Stimulated activated naive CD8-positive, alpha-beta T cell treated with anti-CD3 and anti-CD28 coated beads, Interleukin-15, Interleukin-2, amounts not matched to agents 100 ng/mL and 50 ng/mL, for 24 hours (primary cell): ENCODE measurements around the gene IGFL4.
"Not testable (repeated sequence)": the region's sequence is repeated elsewhere in the genome, so short reads cannot be mapped to it uniquely, and the experiment has no call there.

ENCODE experiments used
- H3K27ac Mint-ChIP-seq: one replicate; pipeline ENCODE4 v1.8.0; 2021; ENCODE audit warnings: mild to moderate bottlenecking, mixed read lengths
- H3K27me3 Mint-ChIP-seq: one replicate; pipeline ENCODE4 v1.8.0; 2021; ENCODE audit warnings: mixed read lengths
- H3K36me3 Mint-ChIP-seq: one replicate; pipeline ENCODE4 v1.8.0; 2021; ENCODE audit warnings: low read depth, mixed read lengths
- H3K4me1 Mint-ChIP-seq: one replicate; pipeline ENCODE4 v1.8.0; 2021; ENCODE audit warnings: low read depth, mixed read lengths
- H3K4me3 Mint-ChIP-seq: one replicate; pipeline ENCODE4 v1.8.0; 2021; ENCODE audit warnings: mild to moderate bottlenecking, mixed read lengths
- H3K9me3 Mint-ChIP-seq: one replicate; pipeline ENCODE4 v1.8.0; 2021; ENCODE audit warnings: mixed read lengths

The IGFL4 gene

DNA sequence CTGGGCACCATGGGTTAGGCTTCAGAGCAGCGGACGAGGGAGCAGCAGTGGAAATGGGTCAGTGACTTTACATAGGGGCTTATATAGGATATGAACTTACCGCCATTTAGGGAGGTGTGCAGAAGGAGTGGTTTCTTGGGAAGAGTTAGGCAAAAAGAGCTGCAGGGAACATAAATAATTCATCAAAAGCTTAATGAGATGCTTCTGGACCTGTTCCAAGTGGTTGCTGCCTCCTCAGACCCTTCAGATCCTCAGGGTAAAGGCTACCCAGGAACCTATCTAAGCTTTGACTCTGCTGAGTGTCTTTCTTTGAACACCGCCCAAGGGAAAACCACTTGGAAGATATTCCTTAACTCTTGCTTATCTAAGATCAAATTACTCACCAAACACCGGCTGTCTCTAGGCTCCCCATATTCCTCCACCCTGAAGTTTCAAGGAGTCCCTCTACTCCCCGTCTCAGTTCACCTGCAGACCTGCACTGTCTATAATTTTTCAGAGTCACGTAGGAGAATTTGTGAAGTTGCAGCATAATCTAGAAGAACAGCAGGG lies at the start of gene IGFL4:
Gene IGFL4 (minus strand): TSS at position 51 of the 549 bp plus-strand sequence. CDS start 40 bp downstream, at position 11.
- Mint-ChIP-seq H3K36me3 (no peaks in the 10 kb centered on the region), H3K9me3 (no peaks in the 10 kb centered on the region), H3K4me1 (no peaks in the 10 kb centered on the region), H3K27ac (no peak within 1 kb of the TSS), H3K27me3 (peaks cover 47% of the 10 kb centered on the region), H3K4me3 (no peak within 1 kb of the TSS)

DNA sequence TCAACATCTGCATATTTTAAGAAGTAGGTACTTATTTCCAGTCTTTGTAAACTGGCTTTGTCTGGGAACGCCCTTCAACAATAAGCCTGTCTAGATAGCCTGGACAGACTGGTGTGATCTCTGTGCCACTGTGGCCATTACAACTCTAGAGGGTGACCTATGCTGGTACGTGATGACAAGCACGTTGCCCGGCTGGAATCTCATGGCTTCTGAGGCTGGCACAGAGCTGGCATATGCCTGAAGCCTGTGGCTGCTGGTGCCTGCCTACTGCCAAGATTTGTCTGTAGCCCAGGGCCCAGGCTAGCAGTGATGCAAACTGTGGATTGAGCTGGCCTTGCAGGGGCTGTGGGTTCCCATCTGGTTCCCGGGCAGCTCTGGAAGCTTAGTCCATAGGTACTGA lies 49.6 kb upstream of the IGFL4 start:
- H3K9me3 Mint-ChIP-seq, result peaks cover 29% of the 10 kb centered on the region
- no peaks in the 10 kb centered on the region for H3K4me1 Mint-ChIP-seq
- H3K4me3 Mint-ChIP-seq, result no peak overlapping the region
- H3K27me3 Mint-ChIP-seq, result peaks cover 50% of the 10 kb centered on the region
- no peaks in the 10 kb centered on the region for H3K36me3 Mint-ChIP-seq
- no peak overlapping the region for H3K27ac Mint-ChIP-seq

DNA sequence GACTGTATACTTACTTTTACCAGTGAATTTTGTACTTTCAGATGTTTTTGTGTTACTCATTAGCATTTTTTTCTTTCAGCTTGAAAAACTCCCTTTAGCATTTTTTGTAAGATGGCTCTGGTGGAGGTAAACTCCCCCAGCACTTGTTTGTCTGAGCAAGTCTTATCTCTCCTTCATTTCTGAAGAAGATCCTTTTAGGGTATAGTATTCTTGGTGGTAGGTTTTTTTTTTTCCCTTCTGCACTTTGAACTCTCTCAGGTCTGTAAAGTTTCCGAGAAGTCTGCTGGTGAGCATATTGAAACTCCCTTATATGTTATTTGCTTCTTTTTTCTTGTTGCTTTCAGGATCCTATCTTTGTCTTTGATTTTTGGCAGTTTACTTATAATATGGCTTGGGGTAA lies 48.6 kb upstream of the IGFL4 start:
- H3K4me3 Mint-ChIP-seq, result no peak overlapping the region
- H3K4me1 Mint-ChIP-seq, result no peaks in the 10 kb centered on the region
- peaks cover 50% of the 10 kb centered on the region for H3K27me3 Mint-ChIP-seq
- peaks cover 33% of the 10 kb centered on the region for H3K9me3 Mint-ChIP-seq
- no peaks in the 10 kb centered on the region for H3K36me3 Mint-ChIP-seq
- H3K27ac Mint-ChIP-seq, result no peak overlapping the region

DNA sequence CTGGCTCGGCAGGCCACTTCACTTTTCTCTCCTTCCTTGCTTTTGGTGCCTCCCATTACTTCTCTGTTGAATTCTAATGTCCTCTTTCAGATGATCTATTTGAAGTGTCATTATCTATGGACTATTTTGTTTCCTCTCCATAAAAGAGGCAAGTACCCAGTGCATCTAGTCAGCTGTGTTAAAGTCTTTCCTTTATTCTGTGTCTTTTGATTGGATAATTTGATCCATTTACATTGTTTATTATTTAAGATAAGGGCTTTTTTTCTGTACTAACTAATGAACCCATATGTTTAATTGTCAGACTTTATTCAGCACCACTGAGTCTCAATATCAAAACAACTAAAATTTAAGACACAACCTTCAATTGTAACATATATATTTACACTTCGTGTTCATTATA lies 47.3 kb upstream of the IGFL4 start:
- Mint-ChIP-seq H3K4me1 (no peaks in the 10 kb centered on the region), H3K27ac (no peak overlapping the region), H3K27me3 (peaks cover 52% of the 10 kb centered on the region), H3K9me3 (peaks cover 33% of the 10 kb centered on the region), H3K36me3 (no peaks in the 10 kb centered on the region), H3K4me3 (no peak overlapping the region)

DNA sequence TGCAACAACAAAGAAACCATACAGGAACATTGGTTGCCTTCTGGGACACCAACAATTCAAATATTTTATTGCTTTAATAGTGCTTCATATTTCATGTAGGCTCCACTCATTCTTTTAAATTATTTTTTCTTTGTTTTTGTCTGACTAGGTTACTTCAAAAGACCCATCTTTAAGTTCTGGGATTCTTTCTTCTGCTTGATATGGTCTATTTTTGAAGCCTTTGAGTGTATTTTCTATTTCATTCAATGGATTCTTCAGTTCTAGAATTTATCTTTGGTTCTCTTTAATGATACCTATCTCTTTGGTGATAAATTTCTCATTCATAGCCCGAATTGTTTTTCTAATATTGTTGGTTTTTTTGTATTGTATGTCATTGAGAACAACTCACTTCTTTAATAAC lies 45.1 kb upstream of the IGFL4 start:
- H3K27me3 Mint-ChIP-seq, result peaks cover 70% of the 10 kb centered on the region
- H3K4me3 Mint-ChIP-seq, result no peak overlapping the region
- peaks cover 5% of the 10 kb centered on the region for H3K4me1 Mint-ChIP-seq
- no peaks in the 10 kb centered on the region for H3K36me3 Mint-ChIP-seq
- H3K9me3 Mint-ChIP-seq, result peaks cover 33% of the 10 kb centered on the region
- H3K27ac Mint-ChIP-seq, result no peak overlapping the region

DNA sequence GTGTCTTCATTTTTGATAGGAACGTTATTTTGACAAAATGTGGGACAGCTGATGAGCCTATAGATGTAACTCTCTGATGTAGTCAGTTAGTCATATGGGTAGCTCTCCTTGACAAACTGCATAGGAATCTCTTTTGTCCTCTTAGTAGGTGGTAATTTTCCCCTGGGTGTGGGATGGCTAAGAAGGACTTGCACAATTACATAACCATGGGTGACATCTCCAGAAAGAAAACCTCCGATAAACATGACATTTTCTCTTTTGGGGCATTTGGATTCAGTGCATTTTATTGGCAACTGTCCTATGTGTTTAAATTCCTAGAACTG lies 41.9 kb upstream of the IGFL4 start:
- peaks cover 5% of the 10 kb centered on the region for H3K4me1 Mint-ChIP-seq

DNA sequence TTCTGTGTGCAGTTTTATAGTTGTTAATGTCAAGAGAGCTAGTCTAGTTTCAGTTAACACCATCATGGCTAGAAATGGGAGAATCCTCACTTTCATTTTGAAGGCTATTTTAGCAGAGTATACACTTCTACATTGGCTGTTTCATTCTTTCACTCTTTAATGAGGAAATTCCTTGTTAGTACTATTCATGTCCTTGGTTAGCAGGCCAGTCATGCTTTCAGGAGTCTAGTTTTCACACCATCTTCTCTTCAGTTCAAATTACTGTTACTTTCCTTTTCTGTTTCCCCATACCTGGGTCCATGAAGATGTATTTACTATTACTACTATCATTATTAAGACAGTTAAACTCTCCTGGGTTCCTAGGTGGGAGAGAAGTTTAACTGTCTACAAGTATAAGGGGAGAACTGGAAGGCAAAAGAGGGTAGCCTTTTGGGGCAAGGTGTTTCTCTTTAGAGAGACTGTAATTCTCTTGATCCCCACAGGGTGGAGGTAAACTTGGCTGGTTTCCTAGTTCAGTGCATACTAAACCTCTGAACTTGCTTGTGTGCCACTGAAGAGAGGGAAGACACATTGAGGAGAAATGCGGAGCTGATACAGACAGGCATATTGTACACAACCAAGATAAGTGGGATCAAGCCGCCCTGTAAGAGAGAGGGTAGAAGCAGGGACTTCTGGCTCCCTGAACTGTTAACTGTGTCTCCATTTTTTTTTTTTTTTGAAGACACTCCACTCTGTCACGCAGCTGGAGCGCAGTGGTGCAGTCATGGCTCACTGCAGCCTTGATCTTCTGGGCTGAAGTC lies 41.3 kb upstream of the IGFL4 start:
- peaks cover 19% of the 10 kb centered on the region for H3K9me3 Mint-ChIP-seq
- no peaks in the 10 kb centered on the region for H3K36me3 Mint-ChIP-seq
- no peak overlapping the region for H3K27ac Mint-ChIP-seq
- H3K27me3 Mint-ChIP-seq, result peaks cover 81% of the 10 kb centered on the region
- peaks cover 8% of the 10 kb centered on the region for H3K4me1 Mint-ChIP-seq
- H3K4me3 Mint-ChIP-seq, result no peak overlapping the region

More for the DNA sequence above, 41.9 kb upstream of the IGFL4 start:
- no peaks in the 10 kb centered on the region for H3K36me3 Mint-ChIP-seq
- H3K27ac Mint-ChIP-seq, result no peak overlapping the region
- H3K4me3 Mint-ChIP-seq, result no peak overlapping the region
- H3K27me3 Mint-ChIP-seq, result peaks cover 75% of the 10 kb centered on the region
- peaks cover 19% of the 10 kb centered on the region for H3K9me3 Mint-ChIP-seq

DNA sequence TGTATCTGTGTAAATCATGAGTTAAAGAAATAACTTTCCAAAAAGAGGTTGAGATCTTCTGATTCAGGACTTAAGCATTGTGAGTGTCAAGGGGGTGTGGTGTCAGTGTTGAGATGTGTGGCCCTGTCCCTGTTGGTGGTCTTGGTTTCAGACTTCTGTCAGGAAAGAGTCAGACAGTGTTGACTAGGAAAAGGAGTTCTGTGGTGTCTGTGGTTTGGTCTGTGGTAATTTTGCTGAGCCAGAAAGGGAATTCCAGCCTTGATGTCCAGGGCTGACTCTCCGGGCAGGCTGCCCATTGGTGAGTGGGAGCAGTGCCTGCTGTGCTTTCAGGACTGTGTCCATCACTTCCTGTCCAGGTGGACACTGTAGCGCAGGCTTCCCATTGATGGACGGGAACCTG lies 39.8 kb upstream of the IGFL4 start:
- peaks cover 9% of the 10 kb centered on the region for H3K9me3 Mint-ChIP-seq
- no peak overlapping the region for H3K27ac Mint-ChIP-seq
- peaks cover 94% of the 10 kb centered on the region for H3K27me3 Mint-ChIP-seq
- no peak overlapping the region for H3K4me3 Mint-ChIP-seq
- peaks cover 13% of the 10 kb centered on the region for H3K4me1 Mint-ChIP-seq
- no peaks in the 10 kb centered on the region for H3K36me3 Mint-ChIP-seq

DNA sequence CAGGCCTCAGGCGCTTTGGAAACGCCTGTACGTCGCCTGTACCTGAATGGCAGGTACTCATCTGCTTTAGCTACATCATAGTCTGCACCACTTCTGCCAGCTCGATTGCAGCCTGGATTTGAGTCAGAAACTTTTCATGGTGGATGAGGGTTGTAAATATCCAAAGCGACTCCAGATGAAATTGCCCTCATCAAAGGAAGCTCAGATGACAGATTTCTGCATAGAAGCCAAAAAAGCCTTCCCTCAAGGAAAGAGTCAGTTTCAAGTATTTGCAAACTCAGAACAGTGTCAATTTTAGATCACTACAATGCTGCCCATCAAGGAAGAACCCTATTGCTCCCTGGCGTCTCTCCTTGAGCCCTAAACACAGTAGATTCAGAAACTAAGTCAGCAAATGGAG lies 38.8 kb upstream of the IGFL4 start:
- H3K27me3 Mint-ChIP-seq, result peaks cover 92% of the 10 kb centered on the region

DNA sequence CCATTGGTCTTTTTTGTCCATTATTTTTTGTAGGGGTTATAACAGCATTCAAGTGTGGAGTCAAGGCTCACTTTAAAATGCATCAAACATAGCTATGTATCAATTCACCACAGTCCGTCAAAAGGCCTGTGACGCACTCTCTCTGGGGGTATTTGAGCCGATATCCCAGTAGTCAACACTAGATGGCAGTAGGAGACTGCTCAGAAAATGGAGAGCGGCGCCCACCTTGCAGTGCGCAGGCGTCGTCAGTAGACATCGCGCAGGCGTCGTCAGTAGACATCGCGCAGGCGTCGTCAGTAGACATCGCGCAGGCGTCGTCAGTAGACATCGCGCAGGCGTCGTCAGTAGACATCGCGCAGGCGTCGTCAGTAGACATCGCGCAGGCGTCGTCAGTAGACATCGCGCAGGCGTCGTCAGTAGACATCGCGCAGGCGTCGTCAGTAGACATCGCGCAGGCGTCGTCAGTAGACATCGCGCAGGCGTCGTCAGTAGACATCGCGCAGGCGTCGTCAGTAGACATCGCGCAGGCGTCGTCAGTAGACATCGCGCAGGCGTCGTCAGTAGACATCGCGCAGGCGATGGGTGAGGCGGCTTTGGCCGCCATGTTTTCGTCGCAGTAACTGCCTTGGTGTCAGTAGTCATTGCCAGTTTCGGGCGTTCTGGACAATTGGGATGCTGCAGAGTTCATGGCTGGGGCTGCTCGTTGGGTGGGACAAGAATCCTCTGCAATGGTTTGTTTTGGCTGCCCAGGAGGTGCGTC lies 38.0 kb upstream of the IGFL4 start:
- H3K4me1 Mint-ChIP-seq, result peaks cover 13% of the 10 kb centered on the region
- not testable (repeated sequence) for H3K36me3 Mint-ChIP-seq, H3K9me3 Mint-ChIP-seq, H3K4me3 Mint-ChIP-seq, H3K27ac Mint-ChIP-seq
- H3K27me3 Mint-ChIP-seq, result peaks cover 88% of the 10 kb centered on the region

More for the DNA sequence above, 38.8 kb upstream of the IGFL4 start:
- H3K27ac Mint-ChIP-seq, result no peak overlapping the region
- no peak overlapping the region for H3K4me3 Mint-ChIP-seq
- H3K36me3 Mint-ChIP-seq, result no peaks in the 10 kb centered on the region
- H3K9me3 Mint-ChIP-seq, result peaks cover 4% of the 10 kb centered on the region
- H3K4me1 Mint-ChIP-seq, result peaks cover 13% of the 10 kb centered on the region

DNA sequence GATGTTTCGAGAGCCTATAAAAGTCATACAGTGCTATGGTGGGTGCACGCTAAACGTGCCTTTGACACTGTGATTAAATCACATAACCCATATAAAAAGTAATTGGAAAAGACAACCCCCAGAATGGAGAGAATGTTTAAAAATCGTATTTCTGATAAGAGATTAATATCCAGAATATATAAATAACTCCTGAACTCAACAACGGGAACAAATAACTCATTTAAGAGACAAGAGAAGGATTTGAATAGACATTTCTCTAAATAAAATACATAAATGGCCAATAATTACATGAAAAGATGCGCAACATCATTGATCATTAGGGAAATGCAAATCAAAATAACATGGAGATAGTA lies 37.0 kb upstream of the IGFL4 start:
- Mint-ChIP-seq H3K4me3 (no peak overlapping the region), H3K36me3 (no peaks in the 10 kb centered on the region), H3K27ac (no peak overlapping the region), H3K27me3 (peaks cover 88% of the 10 kb centered on the region), H3K4me1 (peaks cover 13% of the 10 kb centered on the region), H3K9me3 (peaks cover 4% of the 10 kb centered on the region)

DNA sequence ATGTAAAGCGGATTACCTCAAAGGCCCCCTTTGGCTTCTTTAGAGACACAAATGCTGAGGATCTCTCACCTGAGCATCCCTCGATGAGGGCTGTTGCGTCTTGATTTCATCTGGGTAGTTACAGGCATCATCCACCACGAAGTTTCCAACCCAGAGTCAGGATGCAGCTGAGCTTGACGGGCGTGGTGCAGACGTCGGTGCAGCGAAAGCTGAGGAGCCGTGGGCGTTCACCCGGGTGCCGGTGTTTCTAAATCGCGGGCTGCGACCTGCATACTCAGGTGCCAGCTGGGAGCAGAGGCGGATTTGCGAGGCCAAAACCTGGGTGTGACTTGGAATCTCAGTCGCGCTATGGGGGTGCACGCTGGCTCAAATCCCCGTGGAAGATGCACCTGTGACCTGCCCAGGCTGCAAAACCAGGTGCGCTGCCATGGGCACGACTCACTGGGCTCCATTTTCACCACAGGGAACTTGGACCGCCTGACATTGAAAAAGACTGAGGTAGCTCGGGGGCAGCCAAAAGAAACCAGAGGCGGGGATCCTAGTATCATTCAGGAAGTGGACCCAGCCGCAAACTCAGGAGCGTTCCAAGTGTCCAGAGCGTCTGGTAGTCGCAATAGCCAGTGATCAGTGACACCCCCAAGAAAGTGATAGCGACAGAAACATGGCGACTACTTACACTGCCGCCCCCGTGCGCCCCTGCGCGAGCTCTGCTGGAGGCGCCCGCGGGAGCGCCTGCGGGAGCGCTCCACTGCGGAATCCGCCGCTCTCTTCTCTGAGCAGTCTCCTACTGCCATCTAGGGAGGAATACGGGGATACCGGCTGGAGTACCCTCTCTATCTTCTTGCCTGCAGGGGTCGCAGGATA lies 36.4 kb upstream of the IGFL4 start:
- peaks cover 4% of the 10 kb centered on the region for H3K9me3 Mint-ChIP-seq
- H3K27ac Mint-ChIP-seq, result no peak overlapping the region
- H3K36me3 Mint-ChIP-seq, result no peaks in the 10 kb centered on the region
- H3K27me3 Mint-ChIP-seq, result peaks cover 88% of the 10 kb centered on the region
- peaks cover 11% of the 10 kb centered on the region for H3K4me1 Mint-ChIP-seq
- H3K4me3 Mint-ChIP-seq, result no peak overlapping the region

DNA sequence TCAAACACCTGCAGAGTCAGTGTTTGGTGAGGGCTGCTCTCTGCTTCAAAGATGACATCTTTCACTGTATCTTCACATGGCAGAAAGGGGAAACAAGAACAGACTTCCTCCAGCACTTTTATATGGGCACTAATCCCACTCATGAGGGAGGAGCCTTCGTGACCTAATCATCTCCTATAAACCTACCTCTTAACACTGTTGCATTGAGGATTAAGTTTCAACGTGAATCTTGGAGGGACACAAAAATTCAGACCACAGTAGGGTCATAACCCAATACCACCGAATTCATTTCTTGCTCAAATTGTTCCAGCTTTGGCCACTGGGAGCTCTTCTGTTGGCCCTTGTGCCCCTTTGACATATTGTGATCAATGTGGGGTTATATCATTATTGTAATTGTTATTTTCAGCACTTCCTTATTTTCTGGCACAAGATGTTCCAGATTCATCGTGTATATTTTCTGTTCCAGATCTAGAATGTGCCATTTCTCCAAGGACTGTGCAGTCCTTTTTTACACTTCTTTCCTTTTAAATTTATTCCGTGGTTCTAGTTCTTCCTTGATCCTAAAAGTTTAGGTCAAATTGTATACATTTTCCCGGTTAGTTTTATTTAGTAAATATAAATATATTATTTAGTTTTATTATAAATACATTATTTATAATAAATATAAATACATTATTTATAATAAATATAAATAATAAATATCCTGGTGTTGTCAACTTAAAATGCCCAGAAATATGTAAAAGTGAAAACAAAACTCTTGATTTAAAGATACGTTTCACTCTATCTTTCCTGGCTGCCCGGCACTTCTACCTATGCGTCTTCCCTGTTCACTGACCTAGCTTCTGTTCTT lies 35.5 kb upstream of the IGFL4 start:
- peaks cover 87% of the 10 kb centered on the region for H3K27me3 Mint-ChIP-seq
- no peaks in the 10 kb centered on the region for H3K36me3 Mint-ChIP-seq
- H3K9me3 Mint-ChIP-seq, result peaks cover 4% of the 10 kb centered on the region
- H3K4me3 Mint-ChIP-seq, result no peak overlapping the region
- no peak overlapping the region for H3K27ac Mint-ChIP-seq
- peaks cover 8% of the 10 kb centered on the region for H3K4me1 Mint-ChIP-seq

DNA sequence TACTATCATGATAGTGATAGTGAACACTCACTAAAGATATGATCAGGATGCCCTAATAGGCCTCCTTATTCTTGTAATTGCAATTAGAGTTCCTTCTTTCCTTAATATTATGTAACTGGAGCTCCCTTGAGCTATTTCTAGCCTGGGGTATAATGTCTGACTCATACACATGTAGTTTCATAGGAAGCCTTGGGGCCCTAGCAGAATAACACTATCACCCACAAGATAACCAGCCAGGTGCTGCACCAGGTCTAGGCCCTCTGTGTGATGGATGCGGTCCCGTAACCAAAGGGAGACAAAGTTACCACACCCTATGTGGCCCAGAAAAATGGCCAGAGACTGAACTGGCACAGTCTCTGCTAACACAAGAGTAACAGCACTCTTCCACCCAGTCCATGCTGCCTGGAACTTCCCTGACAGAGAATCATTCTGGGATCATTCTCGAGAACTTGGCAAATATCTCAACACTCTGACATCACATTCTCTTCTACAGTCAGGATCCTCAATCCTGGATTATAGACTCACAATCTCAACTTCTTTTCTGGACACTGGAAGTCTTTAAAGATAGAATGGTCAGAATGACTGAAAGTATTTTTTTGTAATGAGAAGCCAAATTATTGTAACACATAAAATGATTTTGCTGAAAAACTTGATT lies 32.6 kb upstream of the IGFL4 start:
- Mint-ChIP-seq H3K4me3 (no peak overlapping the region), H3K27me3 (peaks cover 90% of the 10 kb centered on the region), H3K9me3 (no peaks in the 10 kb centered on the region), H3K4me1 (peaks cover 8% of the 10 kb centered on the region), H3K27ac (no peak overlapping the region), H3K36me3 (no peaks in the 10 kb centered on the region)
